ENCODE results near the gene BCAS3.

Gene BCAS3

GRCh38 chr17:61307905-61308886 lies 630.5 kb downstream of the BCAS3 start:
- no peak for DNase-seq

DNA sequence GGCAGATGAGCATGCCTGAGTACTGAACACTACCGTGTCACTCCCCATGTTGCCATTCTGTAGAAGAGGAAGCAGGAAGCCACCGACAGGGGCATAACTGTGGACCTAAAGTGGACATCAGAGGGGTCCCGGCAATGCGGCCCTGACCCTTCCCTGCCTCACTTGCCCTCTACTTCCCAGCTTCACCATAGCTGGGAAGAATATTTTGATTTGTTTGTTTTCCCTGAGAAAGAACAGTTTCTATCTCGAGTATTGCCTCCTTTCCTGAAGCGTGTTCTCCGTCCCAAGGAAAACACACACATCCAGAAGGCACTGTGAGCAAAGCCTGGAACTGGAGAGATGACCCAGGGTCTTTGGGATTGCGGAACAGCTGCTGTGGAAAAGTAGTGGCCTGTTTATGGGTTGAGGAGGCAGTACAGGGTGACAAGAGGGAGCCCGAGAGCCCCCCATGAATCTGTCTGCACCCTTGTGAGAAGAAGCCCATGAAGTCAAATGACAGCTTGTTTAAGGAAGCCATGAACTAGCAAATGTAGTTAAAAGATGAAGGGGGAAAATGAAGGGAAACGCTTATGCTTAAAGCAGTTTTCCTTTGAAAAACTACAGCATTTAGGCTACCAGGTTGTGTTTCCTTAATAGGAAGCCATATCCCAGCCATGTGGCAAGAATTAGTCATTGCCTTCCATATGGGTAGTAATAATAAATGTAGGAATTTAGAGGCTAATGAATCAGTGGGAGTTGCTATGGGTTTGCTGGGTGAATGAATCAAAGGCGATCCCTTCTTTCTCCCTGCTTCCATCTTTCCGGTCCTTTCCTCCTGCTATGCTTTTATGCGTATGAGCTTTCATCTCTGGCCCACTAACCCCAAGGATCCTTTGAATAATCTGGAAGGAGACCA lies 632.0 kb downstream of the BCAS3 start:
- no peak for DNase-seq

DNA sequence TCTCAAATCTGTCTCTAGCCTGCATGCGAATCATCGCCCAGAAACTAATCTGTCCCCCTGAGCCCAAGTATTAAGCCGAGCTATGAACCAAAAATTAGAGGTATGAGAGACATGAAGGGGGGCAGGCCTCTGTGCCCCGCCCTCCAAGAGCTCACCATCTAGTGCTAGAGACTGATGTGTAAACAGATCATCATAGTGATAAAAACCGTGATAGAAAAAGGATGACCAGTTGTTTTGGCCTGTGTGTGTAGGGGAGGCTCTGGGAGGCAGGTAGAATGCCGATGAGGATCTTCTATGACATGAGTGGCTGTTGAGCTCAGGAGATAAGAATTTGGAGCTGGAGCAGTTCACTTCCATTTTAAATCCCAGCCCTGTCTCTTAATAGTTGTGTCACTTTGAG lies 632.9 kb downstream of the BCAS3 start:
- no peak for DNase-seq

- DNase-seq, result no peak
Observed at GRCh38 chr17:61312406-61313295, 635.0 kb downstream of the BCAS3 start.

DNA sequence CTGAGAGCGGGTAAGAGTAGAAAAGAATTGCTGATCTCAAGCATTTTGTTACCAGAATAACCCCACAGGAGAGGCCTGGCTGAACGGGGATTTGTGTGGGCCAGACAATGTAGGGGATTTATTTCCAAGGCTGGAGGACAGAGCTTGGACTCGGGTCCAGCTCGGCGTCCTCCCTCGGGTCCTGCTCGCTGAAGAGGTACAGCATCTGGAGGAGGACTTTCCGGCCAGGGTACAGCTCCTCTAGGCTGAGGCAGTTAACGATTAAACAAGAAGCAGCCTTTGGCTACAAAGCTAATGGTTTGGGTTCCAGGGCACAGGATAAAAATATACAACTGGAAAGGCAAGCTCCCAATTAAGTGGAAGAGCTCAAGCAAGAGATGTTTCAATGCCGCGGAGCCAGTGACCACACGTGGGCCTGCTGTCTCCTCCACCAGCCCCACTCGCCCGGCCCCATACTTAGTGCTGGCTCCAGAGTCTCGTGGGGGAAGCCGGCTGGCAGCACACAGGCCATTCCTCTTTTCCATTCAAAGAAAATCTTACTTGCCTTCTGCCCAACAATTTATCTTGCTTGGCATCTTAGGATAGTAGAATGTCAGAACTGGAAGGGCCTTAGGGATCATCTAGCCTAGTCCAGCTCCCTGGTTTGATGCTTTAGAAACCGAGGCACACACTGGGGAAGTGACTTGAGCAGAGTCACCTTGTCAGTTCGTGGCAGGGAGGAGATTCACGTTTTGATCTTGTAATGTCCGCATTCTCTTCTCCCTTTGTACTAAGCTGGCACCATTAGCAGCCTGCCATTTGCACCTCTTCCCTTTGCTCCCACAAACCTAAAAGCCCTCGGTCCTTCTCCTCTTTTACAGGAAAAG lies 636.0 kb downstream of the BCAS3 start:
- peak; percentile 88 for DNase-seq

DNA sequence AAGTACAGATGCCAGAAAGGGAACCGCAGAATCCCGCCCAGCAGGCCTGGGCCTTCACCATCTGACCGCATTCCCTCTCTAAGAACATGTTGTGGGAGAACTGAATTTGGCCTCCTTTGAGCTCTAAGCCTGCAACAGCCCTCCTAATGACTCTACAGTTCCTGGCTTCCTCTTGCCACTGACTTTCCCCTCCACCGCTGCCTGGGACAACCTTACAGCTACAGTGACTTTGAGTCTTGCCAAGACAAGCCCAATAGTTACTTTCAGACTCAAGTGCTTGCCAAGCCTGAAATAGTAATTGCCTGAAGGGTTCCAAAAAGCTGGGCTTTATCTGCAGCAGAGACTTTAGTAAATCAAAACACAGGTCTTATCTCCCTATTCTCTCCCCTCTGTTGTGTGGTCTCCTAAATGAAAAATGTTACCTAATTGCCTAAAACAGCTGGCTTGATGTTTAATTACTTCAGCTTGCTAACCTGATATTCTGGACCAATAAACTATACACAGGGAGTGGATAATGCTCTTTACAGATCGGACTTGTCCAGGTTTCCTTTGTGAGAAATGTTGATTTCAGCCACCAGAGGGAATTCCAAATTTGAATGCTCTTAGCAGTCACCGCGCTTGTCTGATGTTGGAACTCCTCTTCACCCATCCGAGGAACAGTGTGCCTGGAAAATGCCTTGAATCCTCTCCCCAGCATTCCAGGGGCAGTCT lies 636.9 kb downstream of the BCAS3 start:
- peak; percentile 88 for DNase-seq

DNA sequence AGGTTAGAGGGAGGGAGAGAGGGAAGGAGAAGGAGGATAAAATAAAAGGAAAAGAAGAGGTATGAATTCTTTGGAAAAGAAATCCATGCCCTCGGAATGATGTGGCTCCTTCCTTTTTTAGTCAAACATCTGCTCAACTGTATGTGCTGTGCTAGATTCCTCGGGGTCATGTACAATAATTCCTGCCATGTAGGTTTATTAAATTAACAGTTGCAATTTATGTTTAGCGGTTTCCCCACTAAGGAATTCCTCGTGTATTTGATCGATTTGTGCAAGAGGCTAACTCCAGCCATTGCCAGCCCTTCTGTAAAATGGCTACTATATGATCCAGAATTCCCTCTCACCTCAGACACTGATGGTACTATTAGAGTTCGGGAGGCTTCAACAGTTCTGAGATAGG lies 639.0 kb downstream of the BCAS3 start:
- DNase-seq, result no peak

GRCh38 chr17:61317779-61318178 lies 640.1 kb downstream of the BCAS3 start:
- no peak for DNase-seq

DNA sequence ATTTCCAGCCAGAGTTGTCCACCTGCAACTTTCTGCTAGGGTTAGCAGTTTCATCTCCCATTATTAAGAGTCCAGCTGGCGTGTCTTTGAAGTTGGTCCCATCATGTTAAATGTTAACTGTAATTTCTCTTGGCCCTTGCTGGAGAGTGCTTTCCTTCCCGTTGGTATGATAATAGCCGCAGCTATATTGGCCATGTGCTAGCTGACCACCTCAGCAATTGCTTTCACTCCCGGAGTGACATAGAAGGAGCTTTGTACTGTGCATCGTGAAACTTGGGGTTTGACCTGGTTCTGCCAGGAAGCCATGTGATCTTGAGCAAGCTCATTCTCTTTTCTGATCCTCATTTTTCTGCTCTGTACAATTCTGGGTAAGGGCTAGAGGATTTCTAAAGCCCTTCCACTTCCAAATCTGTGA lies 641.0 kb downstream of the BCAS3 start:
- no peak for DNase-seq

GRCh38 chr17:61321344-61321743 lies 643.7 kb downstream of the BCAS3 start:
- DNase-seq, result no peak

- no peak for DNase-seq
Observed at GRCh38 chr17:61322325-61323002, 644.8 kb downstream of the BCAS3 start.

- no peak for DNase-seq
Observed at GRCh38 chr17:61323003-61323908, 645.6 kb downstream of the BCAS3 start.

- peak; percentile 48 for DNase-seq
Observed at GRCh38 chr17:61323909-61324868, 646.5 kb downstream of the BCAS3 start.

DNA sequence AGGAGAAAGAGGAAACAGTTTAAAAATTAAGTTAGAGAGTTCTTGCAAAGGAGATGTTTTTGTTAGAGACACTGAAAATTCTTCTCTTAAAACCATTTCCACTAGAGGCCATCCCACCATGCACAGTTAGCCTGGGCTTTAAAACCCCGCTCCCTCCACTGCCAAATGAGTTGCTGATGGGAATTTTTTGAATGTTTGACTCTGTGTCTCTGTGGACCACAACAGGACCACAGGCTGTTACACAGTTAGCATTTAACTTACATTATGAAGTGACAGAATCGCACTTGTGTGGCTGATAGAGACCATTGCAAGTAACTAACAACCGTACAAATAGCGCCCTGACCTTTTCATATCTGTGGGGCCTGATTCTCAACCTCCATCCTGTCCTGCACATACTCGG lies 647.3 kb downstream of the BCAS3 start:
- no peak for DNase-seq

DNA sequence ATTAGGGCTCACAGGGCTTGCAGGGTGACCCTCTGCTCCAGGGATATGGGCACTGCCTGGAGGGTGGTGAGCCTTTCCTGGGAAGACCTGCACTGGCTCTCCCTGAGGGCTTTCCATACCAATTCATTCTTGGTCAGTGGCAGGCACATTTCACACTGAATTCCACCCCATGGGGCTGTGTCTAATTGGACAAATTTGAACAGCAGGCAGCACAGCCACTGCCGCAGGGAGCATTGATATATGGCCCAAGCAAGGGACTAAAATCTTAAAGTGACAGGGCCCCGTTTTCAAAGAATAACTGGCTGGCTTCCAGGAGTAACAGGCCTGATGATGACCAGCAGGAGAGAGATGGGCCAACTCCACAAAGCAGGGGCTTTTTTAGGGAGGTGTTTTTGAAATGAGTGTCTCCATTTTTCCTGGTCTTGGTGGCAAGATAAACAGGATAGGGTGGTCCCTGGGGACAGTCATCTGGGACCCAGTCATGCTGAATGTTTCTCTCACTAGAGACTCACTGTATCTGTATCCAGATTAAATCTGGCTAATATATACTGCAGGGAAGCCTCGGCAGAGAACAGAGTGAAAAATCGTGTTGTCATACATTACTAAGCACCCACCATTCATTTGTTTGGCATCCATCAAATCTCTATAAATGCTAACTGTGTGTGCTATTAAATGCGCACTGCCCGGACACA lies 647.9 kb downstream of the BCAS3 start:
- DNase-seq, result no peak

- DNase-seq, result no peak
Observed at GRCh38 chr17:61326330-61326729, 648.7 kb downstream of the BCAS3 start.

- no peak for DNase-seq
Observed at GRCh38 chr17:61328351-61328750, 650.7 kb downstream of the BCAS3 start.
